Islet precursor cell (in vitro differentiated cells): ENCODE measurements around the gene PDS5B.
"Not testable (repeated sequence)": the region's sequence is repeated elsewhere in the genome, so short reads cannot be mapped to it uniquely, and the experiment has no call there.

Experiments used
- DNase-seq: peaks from one replicate; pipeline ENCODE4 v3.0.0-alpha.2; 2018

PDS5B gene

DNA sequence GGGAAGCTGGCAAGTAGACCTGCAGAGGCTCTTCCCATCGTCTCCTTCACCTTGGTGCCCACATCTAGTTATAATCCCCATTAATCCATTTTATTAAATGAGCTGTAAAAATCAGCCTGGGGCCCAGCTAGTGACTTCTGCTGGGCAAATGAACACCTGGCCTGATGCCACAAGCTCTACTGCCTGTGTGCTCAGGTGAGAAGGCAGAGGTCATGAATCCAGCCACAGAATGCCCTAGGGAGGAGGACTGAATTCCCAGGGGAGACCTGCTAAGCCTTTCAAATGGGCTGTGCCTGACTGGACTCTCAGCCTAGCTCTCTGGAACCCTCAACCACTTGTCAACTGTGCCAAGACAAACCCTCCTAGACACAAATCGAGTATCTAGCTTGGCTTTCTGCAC is 74.0 kb downstream of the PDS5B start:
- DNase-seq, result no peak

DNA sequence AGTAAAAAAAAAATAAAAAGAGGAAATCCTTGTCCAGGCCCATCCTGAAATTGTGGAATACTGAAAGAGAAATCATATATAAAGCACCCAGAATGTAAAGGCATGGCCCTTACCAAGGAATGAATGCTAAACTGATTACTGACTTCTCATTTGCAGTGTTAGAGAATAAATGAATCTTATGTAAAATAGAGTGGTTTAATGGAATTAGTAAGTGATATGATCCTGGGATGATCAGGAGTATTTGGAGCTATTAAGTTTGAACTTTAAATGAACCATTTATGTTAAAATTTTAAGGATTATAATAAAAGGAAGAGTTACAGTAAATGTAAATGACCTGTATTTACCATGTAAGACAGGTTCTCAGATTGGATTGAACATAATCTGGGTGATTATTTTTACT is 75.4 kb downstream of the PDS5B start:
- no peak for DNase-seq

GRCh38 chr13:32663660-32664059 is 77.4 kb downstream of the PDS5B start:
- DNase-seq, result no peak

DNA sequence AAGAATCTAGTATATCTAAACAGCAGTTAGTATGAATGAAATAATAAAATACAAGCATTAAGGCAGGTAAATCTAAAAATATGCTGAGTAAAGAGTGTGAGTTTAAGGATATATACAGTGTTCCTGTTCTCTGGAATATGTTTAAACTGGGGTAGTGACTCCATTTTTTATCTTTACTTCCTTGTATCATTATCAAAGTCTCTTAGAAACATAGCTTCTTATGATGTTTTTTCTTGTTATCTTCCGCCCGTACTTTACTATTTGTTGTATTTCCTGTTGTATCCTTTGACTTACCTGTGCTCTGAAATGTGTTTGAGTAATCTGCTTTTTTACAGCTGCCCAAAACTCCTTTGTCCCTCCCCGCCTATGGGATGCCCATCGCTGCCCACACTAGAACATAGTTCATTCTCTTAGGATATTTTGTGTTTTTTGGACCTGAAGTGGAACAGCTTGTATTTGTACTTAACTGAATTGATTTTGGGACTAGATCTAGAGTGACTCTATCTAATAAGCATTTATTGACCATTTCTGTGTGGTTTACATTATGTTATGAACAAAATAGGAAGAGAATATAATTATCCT is 80.8 kb downstream of the PDS5B start:
- DNase-seq, result no peak

- no peak for DNase-seq
Observed at GRCh38 chr13:32669030-32669646, 82.9 kb downstream of the PDS5B start.

DNA sequence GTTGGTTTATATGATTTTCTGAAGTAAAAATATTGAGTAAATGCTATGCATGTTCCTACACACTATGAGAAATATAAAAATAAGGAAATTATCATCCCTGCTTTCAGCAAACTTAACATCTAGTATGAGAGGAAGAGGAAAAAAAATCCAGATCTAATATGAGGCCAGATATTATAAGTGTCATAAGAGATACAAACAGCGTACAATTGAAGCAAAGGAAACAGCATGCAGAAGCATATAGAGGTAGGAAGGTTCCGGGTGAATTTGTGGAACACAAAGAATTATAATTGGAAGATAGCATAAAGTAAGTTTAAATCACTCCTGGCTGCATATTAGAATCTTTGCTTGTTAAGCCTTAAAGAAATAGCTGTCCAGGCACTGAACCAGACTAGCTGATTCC is 88.3 kb downstream of the PDS5B start:
- DNase-seq, result no peak

GRCh38 chr13:32676242-32676641 is 90.0 kb downstream of the PDS5B start:
- no peak for DNase-seq

DNA sequence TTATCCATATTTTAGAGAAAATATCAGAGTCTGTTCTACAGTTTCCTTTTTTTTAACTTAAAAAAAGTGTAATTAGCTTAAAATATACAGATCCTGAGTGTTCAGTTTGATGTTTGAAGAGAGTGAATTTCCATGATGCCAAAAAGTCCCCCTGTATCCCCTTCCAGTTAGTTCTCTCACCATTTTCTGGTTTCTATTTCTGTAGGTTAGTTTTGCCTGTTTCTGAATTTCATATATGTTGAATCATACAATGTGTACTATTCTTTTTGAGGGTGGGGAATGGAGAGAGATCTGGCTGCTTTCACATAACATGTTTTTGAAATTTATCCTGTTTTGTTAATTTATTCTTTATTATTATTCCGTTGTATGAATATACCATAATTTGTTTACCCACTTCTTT is 95.9 kb downstream of the PDS5B start:
- no peak for DNase-seq

GRCh38 chr13:32682740-32683139 is 96.5 kb downstream of the PDS5B start:
- DNase-seq, result no peak

DNA sequence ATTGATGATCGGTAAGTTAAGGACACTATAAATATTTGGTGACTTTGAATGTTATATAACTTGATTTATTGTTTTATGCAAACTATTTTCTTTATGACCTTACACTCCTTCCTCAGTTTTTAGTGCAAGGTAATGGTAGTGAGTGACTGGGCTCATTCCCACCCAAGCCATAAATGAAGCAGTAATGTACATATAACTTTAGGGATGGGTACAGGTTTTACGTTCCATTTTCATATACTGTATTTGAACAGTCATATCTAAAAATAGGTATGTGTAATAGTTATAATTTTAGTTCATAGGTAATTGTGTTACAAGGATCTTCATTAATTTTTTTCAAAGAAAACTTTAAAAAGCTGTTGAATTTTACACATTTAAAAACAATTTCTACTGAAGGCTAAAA is 101.0 kb downstream of the PDS5B start:
- no peak for DNase-seq

- no peak for DNase-seq
Observed at GRCh38 chr13:32695602-32696250, 109.5 kb downstream of the PDS5B start.

DNA sequence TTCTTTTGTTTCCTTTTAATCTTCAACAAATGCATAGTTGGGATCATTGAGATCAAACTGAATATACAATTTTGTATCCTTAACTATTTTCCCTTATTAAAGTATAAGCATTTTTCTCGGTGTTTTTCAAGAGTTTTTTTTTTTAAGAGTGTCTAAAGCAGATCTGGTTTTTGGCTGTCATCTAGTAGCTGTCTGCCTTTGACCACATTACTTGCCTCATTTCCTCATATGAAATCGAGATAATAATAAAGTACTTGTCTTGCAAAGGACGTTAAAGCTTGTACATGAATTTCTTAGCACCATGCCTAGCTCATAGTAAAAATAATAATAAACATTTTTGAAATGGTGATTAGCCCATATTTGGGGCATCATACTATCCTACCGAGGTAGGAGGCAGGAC is 121.2 kb downstream of the PDS5B start:
- DNase-seq, result no peak

- DNase-seq, result no peak
Observed at GRCh38 chr13:32713397-32713796, 127.1 kb downstream of the PDS5B start.

DNA sequence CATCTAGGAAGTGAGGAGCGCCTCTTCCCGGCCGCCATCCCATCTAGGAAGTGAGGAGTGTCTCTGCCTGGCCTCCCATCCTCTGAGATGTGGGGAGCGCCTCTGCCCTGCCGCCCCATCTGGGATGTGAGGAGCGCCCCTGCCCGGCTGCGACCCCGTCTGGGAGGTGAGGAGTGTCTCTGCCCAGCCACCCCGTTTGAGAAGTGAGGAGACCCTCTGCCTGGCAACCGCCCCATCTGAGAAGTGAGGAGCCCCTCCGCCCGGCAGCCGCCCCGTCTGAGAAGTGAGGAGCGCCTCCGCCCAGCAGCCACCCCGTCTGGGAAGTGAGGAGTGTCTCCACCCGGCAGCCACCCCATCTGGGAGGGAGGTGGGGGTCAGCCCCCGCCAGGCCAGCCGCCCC is 129.9 kb downstream of the PDS5B start:
- DNase-seq, result not testable (repeated sequence)

DNA sequence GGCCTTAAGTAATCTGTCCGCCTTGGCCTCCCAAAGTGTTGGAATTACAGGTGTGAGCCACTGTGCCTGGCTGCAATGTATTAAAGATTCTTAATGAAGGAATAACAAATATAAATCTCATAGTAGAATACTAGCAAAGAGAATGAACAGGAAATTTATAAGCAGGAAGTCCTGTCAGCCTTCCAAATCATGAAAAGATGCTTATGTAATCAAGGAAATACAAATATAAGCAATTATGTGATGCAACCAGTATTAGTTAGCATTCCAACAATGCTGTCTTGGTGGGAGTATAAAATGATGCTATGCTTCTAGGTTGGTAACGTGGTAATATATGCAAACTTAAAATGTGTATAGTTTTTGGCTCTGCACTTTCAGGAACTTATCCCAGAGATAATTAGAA is 133.8 kb downstream of the PDS5B start:
- DNase-seq, result no peak

DNA sequence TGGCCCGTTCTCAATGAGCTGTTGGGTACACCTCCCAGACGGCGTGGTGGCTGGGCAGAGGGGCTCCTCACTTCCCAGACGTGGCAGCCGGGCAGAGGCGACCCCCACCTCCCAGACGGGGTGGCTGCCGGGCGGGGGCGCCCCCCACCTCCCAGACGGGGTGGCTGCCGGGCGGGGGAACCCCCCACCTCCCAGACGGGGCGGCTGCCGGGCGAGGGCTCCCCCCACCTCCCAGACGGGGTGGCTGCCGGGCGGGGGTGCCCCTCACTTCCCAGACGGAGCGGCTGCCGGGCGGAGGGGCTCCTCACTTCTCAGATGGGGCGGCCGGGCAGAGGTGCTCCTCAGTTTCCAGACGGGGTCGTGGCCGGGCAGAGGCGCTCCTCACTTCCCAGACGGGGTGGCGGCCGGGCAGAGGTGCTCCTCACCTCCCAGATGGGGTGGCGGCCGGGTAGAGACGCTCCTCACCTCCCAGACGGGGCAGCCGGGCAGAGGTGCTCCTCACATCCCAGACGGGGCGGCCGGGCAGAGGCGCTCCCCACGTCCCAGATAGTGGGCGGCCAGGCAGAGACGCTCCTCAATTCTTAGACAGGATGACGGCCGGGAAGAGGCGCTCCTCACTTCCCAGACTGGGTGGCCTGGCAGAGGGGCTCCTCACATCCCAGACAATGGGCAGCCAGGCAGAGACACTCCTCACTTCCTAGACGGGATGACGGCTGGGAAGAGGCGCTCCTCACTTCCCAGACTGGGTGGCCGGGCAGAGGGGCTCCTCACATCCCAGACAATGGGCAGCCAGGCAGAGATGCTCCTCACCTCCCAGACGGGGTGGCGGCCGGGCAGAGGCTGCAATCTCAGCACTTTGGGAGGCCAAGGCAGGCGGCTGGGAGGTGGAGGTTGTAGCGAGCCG is 135.1 kb downstream of the PDS5B start:
- not testable (repeated sequence) for DNase-seq

- no peak for DNase-seq
Observed at GRCh38 chr13:32722340-32722739, 136.1 kb downstream of the PDS5B start.

- no peak for DNase-seq
Observed at GRCh38 chr13:32723987-32724386, 137.7 kb downstream of the PDS5B start.

DNA sequence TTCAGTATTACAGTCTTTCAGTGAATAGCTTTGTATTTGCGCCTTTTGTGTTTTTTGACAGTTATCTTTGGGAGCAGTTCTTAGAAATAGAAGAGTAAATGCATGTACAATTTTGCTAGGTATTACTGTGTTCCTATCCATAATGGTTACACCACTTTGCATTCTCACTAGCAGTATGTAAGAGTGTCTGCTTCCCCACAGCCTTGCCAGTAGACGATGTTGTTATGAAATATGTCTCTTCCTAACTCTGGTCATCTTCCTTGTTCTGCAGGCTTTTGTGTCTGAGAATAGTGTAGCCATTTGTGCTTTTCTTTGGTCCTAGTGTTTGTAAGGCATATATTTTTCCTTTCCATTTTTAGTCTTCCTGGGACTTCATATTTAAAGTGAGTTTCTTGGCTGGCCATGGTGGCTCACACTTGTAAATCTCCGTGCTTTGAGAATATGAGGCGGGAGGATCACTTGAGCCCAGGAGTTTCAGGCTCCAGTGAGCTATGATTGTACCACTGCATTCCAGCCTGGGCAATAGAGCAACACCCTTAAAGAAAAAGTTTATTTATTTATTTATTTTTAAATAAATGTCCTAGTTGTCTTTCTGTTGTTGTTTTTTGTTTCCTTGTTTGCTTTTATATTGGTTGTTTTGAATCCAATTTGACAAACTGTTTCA is 140.3 kb downstream of the PDS5B start:
- DNase-seq, result no peak

DNA sequence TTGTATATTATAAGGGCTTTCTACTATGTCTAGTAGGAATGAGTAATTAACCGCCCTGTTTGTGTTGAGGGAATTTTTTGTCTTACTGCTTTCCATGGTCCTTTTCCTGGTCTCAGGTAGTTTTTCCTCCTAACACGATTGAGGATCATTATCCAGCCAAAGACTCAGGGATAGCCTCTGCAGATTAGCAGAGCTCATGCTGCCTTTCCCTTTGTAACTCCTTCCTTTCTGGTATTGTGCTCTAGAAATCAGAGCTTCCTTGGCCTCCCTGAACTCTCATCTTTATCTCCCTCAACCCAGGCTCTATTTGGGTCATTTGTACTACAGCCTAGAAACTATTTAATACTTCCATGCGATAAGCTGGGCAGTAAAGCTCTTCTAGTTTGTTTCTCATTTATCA is 142.1 kb downstream of the PDS5B start:
- no peak for DNase-seq

GRCh38 chr13:32729097-32729496 is 142.8 kb downstream of the PDS5B start:
- DNase-seq, result not testable (repeated sequence)

GRCh38 chr13:32731074-32731473 is 144.8 kb downstream of the PDS5B start:
- no peak for DNase-seq

GRCh38 chr13:32731576-32731975 is 145.3 kb downstream of the PDS5B start:
- no peak for DNase-seq
